GM12878 (cell line): Measurements from ENCODE around the gene LYG2. TPM values are rescaled to one million over a fixed set of nuclear protein-coding genes. Genes with fewer than 3 reads are reported as not detected.

Source experiments
- ATAC-seq: fragments of 200-7000 bp; cut with Tn5 transposase; 3 replicates; pipeline ENCODE4 v1.9.1; 2020; ENCODE audit warnings: mild to moderate bottlenecking, moderate library complexity
- BruUV-seq: library from RNA; stranded (reverse); fragments of 400-500 nt; replicated peaks from 2 replicates; lab custom pipeline; 2021; lab: Mats Ljungman, UMichigan
- CTCF ChIA-PET: fragments of 300-600 bp; sonication (Branson Sonifier 250); formaldehyde crosslinking; extraction: SDS; loops from one replicate; lab custom pipeline; 2021; ENCODE audit warnings: inconsistent platforms; lab: Yijun Ruan, JAX
- POLR2A ChIA-PET: fragments of 350-600 bp; formaldehyde crosslinking; extraction: SDS; loops from one replicate; lab custom pipeline; 2021; ENCODE audit warnings: inconsistent platforms; lab: Charles Lee
- RAD21 ChIA-PET: fragments of 300-600 bp; sonication (Branson Sonifier 250); formaldehyde crosslinking; loops from one replicate; lab custom pipeline; 2023; ENCODE audit warnings: antibody characterized with exemption; ENCODE audit not compliant: unreplicated experiment; lab: Charles Lee
- SMC1A ChIA-PET: fragments of 300-600 bp; sonication (Branson Sonifier 250); formaldehyde crosslinking; loops from one replicate; lab custom pipeline; 2023; ENCODE audit not compliant: unreplicated experiment, uncharacterized antibody; lab: Charles Lee
- DNase-seq: peaks from one replicate; pipeline ENCODE4 v3.0.0-alpha.2; 2011; ENCODE audit warnings: low read depth, low spot score
- FAIRE-seq: peaks from 3 replicates; lab custom pipeline; 2011; peaks lifted over from hg19 to GRCh38; lab: Jason Lieb, UNC
- H2AFZ ChIP-seq: 2 replicates; pipeline ENCODE4 v1.6.0; 2011; ENCODE audit warnings: low read depth, low read length, control low read depth; ENCODE audit not compliant: control insufficient read depth
- H3K27ac ChIP-seq: 2 replicates; pipeline ENCODE4 v1.5.1; 2011; ENCODE audit warnings: control low read depth; ENCODE audit not compliant: control insufficient read depth, insufficient read depth
- H3K27me3 ChIP-seq, 2 experiments: replicated peaks in 1 of 2; 2 replicates each; pipeline versions ENCODE4 v1.6.0 to v1.6.1; 2011; ENCODE audit warnings: low read length in 1 of 2; ENCODE audit not compliant: control insufficient read depth in 2 of 2, insufficient read depth in 2 of 2
- H3K36me3 ChIP-seq, 2 experiments: 2 replicates each; pipeline ENCODE4 v1.5.1; 2011; ENCODE audit warnings: low read length in 1 of 2; ENCODE audit not compliant: control insufficient read depth in 2 of 2, insufficient read depth in 2 of 2
- H3K4me1 ChIP-seq: 2 replicates; pipeline ENCODE4 v1.6.1; 2011; ENCODE audit warnings: mild to moderate bottlenecking, low read length, moderate library complexity, mixed read lengths; ENCODE audit not compliant: control insufficient read depth, insufficient read depth
- H3K4me2 ChIP-seq: 2 replicates; pipeline ENCODE4 v1.6.0; 2011; ENCODE audit warnings: control low read depth; ENCODE audit not compliant: control insufficient read depth, insufficient read depth
- H3K4me3 ChIP-seq: fragments of 200-600 bp; sonication (generic); 2 replicates; pipeline ENCODE4 v1.5.1; 2016
- H3K79me2 ChIP-seq: 2 replicates; pipeline ENCODE4 v1.6.0; 2011; ENCODE audit warnings: low read length; ENCODE audit not compliant: control insufficient read depth, insufficient read depth
- H3K9ac ChIP-seq: 2 replicates; pipeline ENCODE4 v1.8.0; 2011; ENCODE audit warnings: low read length, control low read depth, mixed read lengths; ENCODE audit not compliant: control insufficient read depth, insufficient read depth
- H3K9me3 ChIP-seq: replicated peaks from 3 replicates; pipeline ENCODE4 v1.5.1; 2011; ENCODE audit warnings: mild to moderate bottlenecking, low read length; ENCODE audit not compliant: control insufficient read depth, insufficient read depth
- H4K20me1 ChIP-seq: 2 replicates; pipeline ENCODE4 v1.6.0; 2011; ENCODE audit not compliant: control insufficient read depth, insufficient read depth
- ATF7 ChIP-seq: fragments of 450-650 bp; IDR thresholded peaks from 2 replicates; pipeline ENCODE4 v1.6.1; 2016; ENCODE audit warnings: low read depth, mild to moderate bottlenecking
- CREB1 ChIP-seq: IDR thresholded peaks from 2 replicates; pipeline ENCODE4 v1.6.1; 2012; ENCODE audit warnings: low read depth, mild to moderate bottlenecking, inconsistent platforms
- ELK1 ChIP-seq: IDR thresholded peaks from 2 replicates; pipeline ENCODE4 v1.6.1; 2012; ENCODE audit warnings: low read depth, low read length, improper control_type of control experiment
- JUND ChIP-seq: IDR thresholded peaks from 2 replicates; pipeline ENCODE4 v1.6.1; 2012; ENCODE audit warnings: low read depth, mild to moderate bottlenecking, low read length, improper control_type of control experiment, moderate library complexity
- POLR2AphosphoS2 ChIP-seq: IDR thresholded peaks from 2 replicates; pipeline ENCODE4 v1.6.1; 2011; ENCODE audit warnings: low read depth, mild to moderate bottlenecking, low read length, improper control_type of control experiment, moderate library complexity
- SIX5 ChIP-seq: IDR thresholded peaks from 2 replicates; pipeline ENCODE4 v1.6.1; 2011; ENCODE audit warnings: mild to moderate bottlenecking, low read depth, low read length, moderate library complexity; ENCODE audit not compliant: severe bottlenecking
- SP1 ChIP-seq: IDR thresholded peaks from one replicate; pipeline ENCODE4 v1.6.1; 2011; ENCODE audit warnings: low read depth, low read length
- SUZ12 ChIP-seq: fragments of 200-600 bp; sonication (generic); IDR thresholded peaks from one replicate; pipeline ENCODE4 v1.6.1; 2018; ENCODE audit warnings: antibody characterized with exemption, mild to moderate bottlenecking; ENCODE audit not compliant: unreplicated experiment
- TCF12 ChIP-seq: IDR thresholded peaks from 2 replicates; pipeline ENCODE4 v1.6.1; 2011; ENCODE audit warnings: low read depth, mild to moderate bottlenecking, low read length
- WGBS: methylation state at CpG from one replicate; pipeline ENCODE4 v1.1.6; 2016; ENCODE audit warnings: low lambda C conversion rate; ENCODE audit not compliant: insufficient replicate concordance, insufficient coverage; ENCODE audit errors: missing lambda C conversion rate; 5-methylcytosine and 5-hydroxymethylcytosine counted together
- in situ Hi-C: fragments of 300-500 bp; cut with MboI; formaldehyde crosslinking; loops from 9 replicates; pipeline ENCODE4 v1.14.3; 2018; ENCODE audit warnings: mixed read lengths
- intact Hi-C: fragments of 100-400 bp; cut with micrococcal nuclease; formaldehyde crosslinking; loops from one replicate; pipeline ENCODE4 v1.14.2; 2022; ENCODE audit not compliant: unreplicated experiment
- polyA plus RNA-seq, 11 experiments: library from polyadenylated mRNA; depleted of rRNA in 4 of 11; unstranded in 6 of 11; stranded (reverse) in 5 of 11; fragments of >200 nt; fragmentation: Nextera tagmentation in 4 of 11; fragmentation: Illumina TruSeq in 1 of 11; extraction: Ambion mirVana in 4 of 11; extraction: Trizol in 1 of 11; gene quantifications; 1 replicate in 1 of 11; 2 replicates in 10 of 11; pipeline versions ENCODE4 v1.2.1 to v1.2.3, GENCODE V29; 2011 to 2016; ENCODE audit warnings: inconsistent platforms in 2 of 11, missing spikeins in 2 of 11, low read depth in 1 of 11
- total RNA-seq, 4 experiments: library from RNA; depleted of rRNA in 3 of 4; stranded (reverse); fragments of >200 nt in 3 of 4; fragmentation: Illumina TruSeq in 1 of 4; extraction: Trizol in 1 of 4; gene quantifications; 2 replicates each; pipeline versions ENCODE4 v1.2.1 to v1.2.3, GENCODE V29; 2013 to 2021
- TF ChIP-seq, protein P1 (sequence below): fragments of 450-650 bp; IDR thresholded peaks from 2 replicates; pipeline ENCODE4 v1.6.1; 2018; ENCODE audit warnings: borderline replicate concordance, mild to moderate bottlenecking; ENCODE audit not compliant: partially characterized antibody
- TF ChIP-seq, protein P2 (sequence below): IDR thresholded peaks from 2 replicates; pipeline ENCODE4 v1.6.1; 2012; ENCODE audit warnings: improper control_type of control experiment, low read depth, low read length; ENCODE audit not compliant: insufficient replicate concordance
- TF ChIP-seq, protein P3 (sequence below): fragments of 450-650 bp; formaldehyde crosslinking; IDR thresholded peaks from 2 replicates; pipeline ENCODE4 v1.4.0; 2020; ENCODE audit warnings: mild to moderate bottlenecking, moderate library complexity

LYG2 gene
- total and polyA plus RNA-seq, 10 of the 15 experiments (the other 5 are each of a cell fraction or from before 2014, with no cell fraction given), result 0.11 to 0.95 (median 0.37) TPM; not detected in 6

GRCh38 chr2:99256677-99257076, 1.2 kb upstream of the LYG2 start:
- 58% methylated on average over 2 of the region's 2 CpGs for WGBS
- in situ Hi-C loops, result no loop called here
- TF ChIP-seq ELK1, result no peak
- no peak for TF ChIP-seq JUND
- TF ChIP-seq CREB1, result no peak
- no peak for TF ChIP-seq ATF7
- TF ChIP-seq, protein P1, sequence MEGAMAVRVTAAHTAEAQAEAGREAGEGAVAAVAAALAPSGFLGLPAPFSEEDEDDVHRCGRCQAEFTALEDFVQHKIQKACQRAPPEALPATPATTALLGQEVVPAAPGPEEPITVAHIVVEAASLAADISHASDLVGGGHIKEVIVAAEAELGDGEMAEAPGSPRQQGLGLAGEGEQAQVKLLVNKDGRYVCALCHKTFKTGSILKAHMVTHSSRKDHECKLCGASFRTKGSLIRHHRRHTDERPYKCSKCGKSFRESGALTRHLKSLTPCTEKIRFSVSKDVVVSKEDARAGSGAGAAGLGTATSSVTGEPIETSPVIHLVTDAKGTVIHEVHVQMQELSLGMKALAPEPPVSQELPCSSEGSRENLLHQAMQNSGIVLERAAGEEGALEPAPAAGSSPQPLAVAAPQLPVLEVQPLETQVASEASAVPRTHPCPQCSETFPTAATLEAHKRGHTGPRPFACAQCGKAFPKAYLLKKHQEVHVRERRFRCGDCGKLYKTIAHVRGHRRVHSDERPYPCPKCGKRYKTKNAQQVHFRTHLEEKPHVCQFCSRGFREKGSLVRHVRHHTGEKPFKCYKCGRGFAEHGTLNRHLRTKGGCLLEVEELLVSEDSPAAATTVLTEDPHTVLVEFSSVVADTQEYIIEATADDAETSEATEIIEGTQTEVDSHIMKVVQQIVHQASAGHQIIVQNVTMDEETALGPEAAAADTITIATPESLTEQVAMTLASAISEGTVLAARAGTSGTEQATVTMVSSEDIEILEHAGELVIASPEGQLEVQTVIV, result no peak
- TF ChIP-seq TCF12, result no peak
- TF ChIP-seq SP1, result no peak
- no peak for TF ChIP-seq POLR2AphosphoS2
- TF ChIP-seq SIX5, result no peak
- TF ChIP-seq SUZ12, result no peak
- TF ChIP-seq, protein P2, sequence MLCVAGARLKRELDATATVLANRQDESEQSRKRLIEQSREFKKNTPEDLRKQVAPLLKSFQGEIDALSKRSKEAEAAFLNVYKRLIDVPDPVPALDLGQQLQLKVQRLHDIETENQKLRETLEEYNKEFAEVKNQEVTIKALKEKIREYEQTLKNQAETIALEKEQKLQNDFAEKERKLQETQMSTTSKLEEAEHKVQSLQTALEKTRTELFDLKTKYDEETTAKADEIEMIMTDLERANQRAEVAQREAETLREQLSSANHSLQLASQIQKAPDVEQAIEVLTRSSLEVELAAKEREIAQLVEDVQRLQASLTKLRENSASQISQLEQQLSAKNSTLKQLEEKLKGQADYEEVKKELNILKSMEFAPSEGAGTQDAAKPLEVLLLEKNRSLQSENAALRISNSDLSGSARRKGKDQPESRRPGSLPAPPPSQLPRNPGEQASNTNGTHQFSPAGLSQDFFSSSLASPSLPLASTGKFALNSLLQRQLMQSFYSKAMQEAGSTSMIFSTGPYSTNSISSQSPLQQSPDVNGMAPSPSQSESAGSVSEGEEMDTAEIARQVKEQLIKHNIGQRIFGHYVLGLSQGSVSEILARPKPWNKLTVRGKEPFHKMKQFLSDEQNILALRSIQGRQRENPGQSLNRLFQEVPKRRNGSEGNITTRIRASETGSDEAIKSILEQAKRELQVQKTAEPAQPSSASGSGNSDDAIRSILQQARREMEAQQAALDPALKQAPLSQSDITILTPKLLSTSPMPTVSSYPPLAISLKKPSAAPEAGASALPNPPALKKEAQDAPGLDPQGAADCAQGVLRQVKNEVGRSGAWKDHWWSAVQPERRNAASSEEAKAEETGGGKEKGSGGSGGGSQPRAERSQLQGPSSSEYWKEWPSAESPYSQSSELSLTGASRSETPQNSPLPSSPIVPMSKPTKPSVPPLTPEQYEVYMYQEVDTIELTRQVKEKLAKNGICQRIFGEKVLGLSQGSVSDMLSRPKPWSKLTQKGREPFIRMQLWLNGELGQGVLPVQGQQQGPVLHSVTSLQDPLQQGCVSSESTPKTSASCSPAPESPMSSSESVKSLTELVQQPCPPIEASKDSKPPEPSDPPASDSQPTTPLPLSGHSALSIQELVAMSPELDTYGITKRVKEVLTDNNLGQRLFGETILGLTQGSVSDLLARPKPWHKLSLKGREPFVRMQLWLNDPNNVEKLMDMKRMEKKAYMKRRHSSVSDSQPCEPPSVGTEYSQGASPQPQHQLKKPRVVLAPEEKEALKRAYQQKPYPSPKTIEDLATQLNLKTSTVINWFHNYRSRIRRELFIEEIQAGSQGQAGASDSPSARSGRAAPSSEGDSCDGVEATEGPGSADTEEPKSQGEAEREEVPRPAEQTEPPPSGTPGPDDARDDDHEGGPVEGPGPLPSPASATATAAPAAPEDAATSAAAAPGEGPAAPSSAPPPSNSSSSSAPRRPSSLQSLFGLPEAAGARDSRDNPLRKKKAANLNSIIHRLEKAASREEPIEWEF, result no peak
- TF ChIP-seq, protein P3, sequence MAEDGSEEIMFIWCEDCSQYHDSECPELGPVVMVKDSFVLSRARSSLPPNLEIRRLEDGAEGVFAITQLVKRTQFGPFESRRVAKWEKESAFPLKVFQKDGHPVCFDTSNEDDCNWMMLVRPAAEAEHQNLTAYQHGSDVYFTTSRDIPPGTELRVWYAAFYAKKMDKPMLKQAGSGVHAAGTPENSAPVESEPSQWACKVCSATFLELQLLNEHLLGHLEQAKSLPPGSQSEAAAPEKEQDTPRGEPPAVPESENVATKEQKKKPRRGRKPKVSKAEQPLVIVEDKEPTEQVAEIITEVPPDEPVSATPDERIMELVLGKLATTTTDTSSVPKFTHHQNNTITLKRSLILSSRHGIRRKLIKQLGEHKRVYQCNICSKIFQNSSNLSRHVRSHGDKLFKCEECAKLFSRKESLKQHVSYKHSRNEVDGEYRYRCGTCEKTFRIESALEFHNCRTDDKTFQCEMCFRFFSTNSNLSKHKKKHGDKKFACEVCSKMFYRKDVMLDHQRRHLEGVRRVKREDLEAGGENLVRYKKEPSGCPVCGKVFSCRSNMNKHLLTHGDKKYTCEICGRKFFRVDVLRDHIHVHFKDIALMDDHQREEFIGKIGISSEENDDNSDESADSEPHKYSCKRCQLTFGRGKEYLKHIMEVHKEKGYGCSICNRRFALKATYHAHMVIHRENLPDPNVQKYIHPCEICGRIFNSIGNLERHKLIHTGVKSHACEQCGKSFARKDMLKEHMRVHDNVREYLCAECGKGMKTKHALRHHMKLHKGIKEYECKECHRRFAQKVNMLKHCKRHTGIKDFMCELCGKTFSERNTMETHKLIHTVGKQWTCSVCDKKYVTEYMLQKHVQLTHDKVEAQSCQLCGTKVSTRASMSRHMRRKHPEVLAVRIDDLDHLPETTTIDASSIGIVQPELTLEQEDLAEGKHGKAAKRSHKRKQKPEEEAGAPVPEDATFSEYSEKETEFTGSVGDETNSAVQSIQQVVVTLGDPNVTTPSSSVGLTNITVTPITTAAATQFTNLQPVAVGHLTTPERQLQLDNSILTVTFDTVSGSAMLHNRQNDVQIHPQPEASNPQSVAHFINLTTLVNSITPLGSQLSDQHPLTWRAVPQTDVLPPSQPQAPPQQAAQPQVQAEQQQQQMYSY (CRISPR knock-in tag), result no peak

More at GRCh38 chr2:99256677-99257076, 1.2 kb upstream of the LYG2 start:
- Histone ChIP-seq H4K20me1 (no peaks in the 10 kb centered on the region), H3K4me3 (no peak overlapping the region), H3K9ac (no peak overlapping the region), H3K4me2 (no peak overlapping the region), H3K9me3 (no peaks in the 10 kb centered on the region), H3K79me2 (no peaks in the 10 kb centered on the region), H3K27ac (no peak overlapping the region), H3K4me1 (no peaks in the 10 kb centered on the region), H3K36me3 (no peaks in the 10 kb centered on the region), H2AFZ (no peak overlapping the region), H3K27me3 (no peaks in the 10 kb centered on the region)
- no peak for FAIRE-seq
- no peak for DNase-seq
- POLR2A ChIA-PET, result interaction anchor here (0.6 kb wide), 1 partner anchor 42 kb away, joined by 3 read pairs; no protein-coding TSS in a partner anchor
- CTCF ChIA-PET, result no interaction called here
- RAD21 ChIA-PET, result no interaction called here
- SMC1A ChIA-PET, result no interaction called here
- intact Hi-C loops, result no loop called here
- no peak for ATAC-seq
- no TSS peak for BruUV-seq
